Osteocyte (in vitro differentiated cells): Measurements from ENCODE around the gene PLEKHO2. TPM values are rescaled to one million over a fixed set of nuclear protein-coding genes. Genes with fewer than 3 reads are reported as not detected.

Experiments
- DNase-seq: peaks from one replicate; pipeline ENCODE4 v3.0.0; 2021; ENCODE audit warnings: mixed read lengths; ENCODE audit not compliant: unreplicated experiment; ENCODE audit errors: extremely low spot score
- H3K27ac Mint-ChIP-seq: one replicate; pipeline ENCODE4 v1.8.0; 2021; ENCODE audit warnings: mild to moderate bottlenecking, mixed read lengths; ENCODE audit not compliant: unreplicated experiment
- H3K27me3 Mint-ChIP-seq: one replicate; pipeline ENCODE4 v1.8.0; 2021; ENCODE audit warnings: mixed read lengths; ENCODE audit not compliant: unreplicated experiment
- H3K36me3 Mint-ChIP-seq: one replicate; pipeline ENCODE4 v1.8.0; 2021; ENCODE audit warnings: mixed read lengths; ENCODE audit not compliant: unreplicated experiment
- H3K4me1 Mint-ChIP-seq: one replicate; pipeline ENCODE4 v1.8.0; 2021; ENCODE audit warnings: mixed read lengths; ENCODE audit not compliant: unreplicated experiment
- H3K4me3 Mint-ChIP-seq: one replicate; pipeline ENCODE4 v1.8.0; 2021; ENCODE audit warnings: mild to moderate bottlenecking, moderate library complexity, mixed read lengths; ENCODE audit not compliant: unreplicated experiment
- H3K9me3 Mint-ChIP-seq: one replicate; pipeline ENCODE4 v1.8.0; 2021; ENCODE audit warnings: mixed read lengths; ENCODE audit not compliant: unreplicated experiment
- total RNA-seq: library from RNA; stranded (reverse); gene quantifications from 2 replicates; pipeline ENCODE4 v1.2.1, GENCODE V29; 2021
- TF ChIP-seq, protein P1 (sequence below): fragments of 200-600 bp; sonication (generic); IDR thresholded peaks from 2 replicates; pipeline ENCODE4 v1.5.0; 2021; ENCODE audit warnings: antibody characterized with exemption, mild to moderate bottlenecking, moderate library complexity

Gene PLEKHO2
- total RNA-seq, 1 donor from 2014 or later, result 24.5 TPM

DNA sequence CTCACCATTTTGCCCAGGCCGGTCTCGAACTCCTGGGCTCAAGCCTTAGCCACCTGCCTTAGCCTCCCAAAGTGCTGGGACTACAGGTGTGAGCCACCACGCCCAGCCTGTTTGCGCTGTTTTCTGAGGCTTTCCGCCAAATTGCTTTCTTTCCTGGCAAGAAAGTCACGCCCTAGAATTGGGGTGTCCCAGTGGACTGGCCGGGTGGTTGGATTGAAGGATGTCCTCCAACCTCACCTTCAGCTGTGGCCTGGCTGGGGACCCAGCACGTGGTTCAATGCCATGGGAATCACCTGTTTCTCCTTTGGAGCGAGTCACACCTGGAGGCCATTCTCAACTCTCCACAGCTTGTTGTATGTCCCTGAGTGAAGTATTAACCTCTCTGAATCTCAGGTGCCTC is 64.2 kb downstream of the PLEKHO2 start:
- H3K27me3 Mint-ChIP-seq, result no peaks in the 10 kb centered on the region
- TF ChIP-seq, protein P1, sequence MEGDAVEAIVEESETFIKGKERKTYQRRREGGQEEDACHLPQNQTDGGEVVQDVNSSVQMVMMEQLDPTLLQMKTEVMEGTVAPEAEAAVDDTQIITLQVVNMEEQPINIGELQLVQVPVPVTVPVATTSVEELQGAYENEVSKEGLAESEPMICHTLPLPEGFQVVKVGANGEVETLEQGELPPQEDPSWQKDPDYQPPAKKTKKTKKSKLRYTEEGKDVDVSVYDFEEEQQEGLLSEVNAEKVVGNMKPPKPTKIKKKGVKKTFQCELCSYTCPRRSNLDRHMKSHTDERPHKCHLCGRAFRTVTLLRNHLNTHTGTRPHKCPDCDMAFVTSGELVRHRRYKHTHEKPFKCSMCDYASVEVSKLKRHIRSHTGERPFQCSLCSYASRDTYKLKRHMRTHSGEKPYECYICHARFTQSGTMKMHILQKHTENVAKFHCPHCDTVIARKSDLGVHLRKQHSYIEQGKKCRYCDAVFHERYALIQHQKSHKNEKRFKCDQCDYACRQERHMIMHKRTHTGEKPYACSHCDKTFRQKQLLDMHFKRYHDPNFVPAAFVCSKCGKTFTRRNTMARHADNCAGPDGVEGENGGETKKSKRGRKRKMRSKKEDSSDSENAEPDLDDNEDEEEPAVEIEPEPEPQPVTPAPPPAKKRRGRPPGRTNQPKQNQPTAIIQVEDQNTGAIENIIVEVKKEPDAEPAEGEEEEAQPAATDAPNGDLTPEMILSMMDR, result no peak
- H3K4me3 Mint-ChIP-seq, result no peak overlapping the region
- DNase-seq, result no peak
- H3K36me3 Mint-ChIP-seq, result no peaks in the 10 kb centered on the region
- peaks cover 4% of the 10 kb centered on the region for H3K9me3 Mint-ChIP-seq
- H3K27ac Mint-ChIP-seq, result no peak overlapping the region
- peaks cover 15% of the 10 kb centered on the region for H3K4me1 Mint-ChIP-seq

DNA sequence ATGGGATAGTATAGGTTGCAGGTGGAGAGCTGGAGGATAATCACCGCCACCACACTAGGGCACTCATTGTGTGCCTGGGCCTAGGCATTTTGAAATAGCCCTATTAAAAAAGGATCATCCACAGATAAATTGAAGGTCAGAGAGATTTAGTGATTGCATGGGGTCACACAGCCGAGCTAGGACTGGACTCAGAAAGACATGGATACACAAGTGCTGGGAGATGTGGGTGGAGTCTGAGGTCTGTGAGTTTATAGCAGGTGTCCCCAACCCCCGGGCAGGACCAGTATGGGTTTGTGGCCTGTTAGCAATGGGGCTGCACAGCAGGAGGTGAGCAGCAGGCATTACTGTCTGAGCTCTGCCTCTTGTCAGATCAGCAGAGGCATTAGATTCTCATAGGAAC is 64.7 kb downstream of the PLEKHO2 start:
- TF ChIP-seq, protein P1, result no peak
- Mint-ChIP-seq H3K9me3 (peaks cover 4% of the 10 kb centered on the region), H3K4me1 (peaks cover 20% of the 10 kb centered on the region), H3K4me3 (no peak overlapping the region), H3K27ac (no peak overlapping the region), H3K27me3 (no peaks in the 10 kb centered on the region), H3K36me3 (no peaks in the 10 kb centered on the region)
- DNase-seq, result no peak

DNA sequence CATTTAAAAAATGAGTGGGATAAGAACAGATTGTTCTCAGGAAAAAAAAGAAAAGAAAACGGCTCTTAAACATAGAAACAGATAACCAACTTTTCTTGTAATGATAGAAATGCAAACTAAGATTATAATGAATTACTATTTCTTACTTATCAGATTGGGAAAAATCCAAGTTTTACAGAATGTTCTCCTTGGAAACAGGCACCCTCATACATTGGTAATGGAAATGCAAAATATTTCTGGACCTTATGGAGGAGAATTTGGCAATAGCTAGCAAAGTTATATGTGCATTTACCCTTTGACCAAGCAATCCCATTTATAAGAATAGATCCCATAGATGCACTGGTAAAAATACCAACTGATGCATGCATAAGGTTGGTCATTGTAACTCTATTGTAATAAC is 66.3 kb downstream of the PLEKHO2 start:
- no peak overlapping the region for H3K27ac Mint-ChIP-seq
- H3K27me3 Mint-ChIP-seq, result no peaks in the 10 kb centered on the region
- H3K9me3 Mint-ChIP-seq, result peaks cover 4% of the 10 kb centered on the region
- TF ChIP-seq, protein P1, result no peak
- DNase-seq, result no peak
- H3K4me3 Mint-ChIP-seq, result no peak overlapping the region
- H3K36me3 Mint-ChIP-seq, result no peaks in the 10 kb centered on the region
- peaks cover 28% of the 10 kb centered on the region for H3K4me1 Mint-ChIP-seq

DNA sequence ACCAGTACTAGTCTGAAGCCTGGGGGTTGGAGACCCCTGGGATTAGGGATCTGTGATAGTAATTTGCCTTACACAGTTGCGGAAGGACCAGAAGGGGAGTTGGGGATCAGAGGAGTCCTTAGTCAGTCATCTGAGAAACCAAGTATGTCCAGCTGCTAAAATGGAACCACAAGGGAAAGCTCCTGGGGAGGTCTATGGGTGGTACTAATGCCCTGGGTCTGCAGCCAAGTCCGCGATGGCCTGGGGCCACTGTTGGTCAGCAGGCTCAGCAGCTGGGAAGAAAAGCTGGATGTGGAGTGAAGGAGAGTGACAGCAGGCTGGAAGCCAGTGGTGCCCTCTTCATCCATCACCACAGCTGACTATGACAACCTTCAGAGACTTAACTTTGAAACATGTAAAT is 67.8 kb downstream of the PLEKHO2 start:
- no peak for DNase-seq
- Mint-ChIP-seq H3K36me3 (no peaks in the 10 kb centered on the region), H3K4me3 (no peak overlapping the region), H3K9me3 (peaks cover 4% of the 10 kb centered on the region), H3K27ac (no peak overlapping the region), H3K4me1 (peaks cover 25% of the 10 kb centered on the region), H3K27me3 (no peaks in the 10 kb centered on the region)
- TF ChIP-seq, protein P1, result no peak

DNA sequence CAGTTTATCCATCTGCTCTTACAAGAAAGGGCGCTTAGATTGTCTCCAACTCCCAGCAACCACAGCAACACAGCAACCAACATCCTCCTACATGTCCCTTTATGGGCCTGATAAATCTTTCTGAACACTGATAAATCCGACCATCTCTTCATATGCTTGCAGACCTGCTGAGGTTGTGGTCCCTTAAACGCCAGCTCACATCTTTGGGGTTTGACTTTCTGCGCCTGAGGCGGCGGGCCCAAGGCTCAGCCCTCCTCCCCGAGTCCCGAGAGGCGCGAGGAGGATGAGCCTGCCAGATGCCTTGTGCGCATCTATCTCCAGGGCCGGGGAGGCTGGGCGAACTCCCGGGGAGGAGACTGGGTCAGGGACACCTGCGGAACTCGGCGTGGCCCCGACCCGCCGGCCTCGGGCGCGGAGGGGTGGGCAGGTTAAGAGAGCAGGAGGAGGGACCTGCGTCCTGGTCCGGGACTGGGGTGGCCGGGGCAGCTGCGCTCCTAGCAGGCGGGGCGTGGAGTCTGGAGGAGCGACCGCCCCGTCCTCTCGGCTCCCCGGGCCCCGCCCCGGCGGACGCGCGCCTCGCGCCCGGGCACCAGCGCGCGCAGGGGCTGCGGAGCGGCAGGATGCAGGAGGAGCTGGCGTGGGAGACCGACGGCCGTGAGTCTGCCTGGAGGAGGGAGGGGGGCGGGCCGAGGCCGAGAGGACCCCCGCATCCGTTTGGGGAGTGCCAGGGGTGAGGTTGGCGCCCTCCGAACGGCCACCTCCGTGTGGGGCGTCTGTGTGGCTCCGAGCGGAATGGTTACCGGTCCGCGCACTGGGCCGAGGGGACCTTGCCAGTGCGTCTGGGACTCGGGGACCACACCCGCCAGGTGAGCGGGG is 69.8 kb downstream of the PLEKHO2 start, which contains the start of gene ANKDD1A:
TSS of gene ANKDD1A (plus strand) at position 592 of the 876 bp plus-strand sequence. CDS start at position 621, 29 bp downstream.
- Mint-ChIP-seq H3K36me3 (no peaks in the 10 kb centered on the region), H3K27ac (no peak within 1 kb of the TSS), H3K27me3 (no peaks in the 10 kb centered on the region), H3K4me1 (peaks cover 18% of the 10 kb centered on the region), H3K9me3 (no peaks in the 10 kb centered on the region), H3K4me3 (peak within 1 kb of the TSS; percentile 75)
- TF ChIP-seq, protein P1, result no peak
- DNase-seq, result no peak
